NCI-H2107 treated with DMSO at 0.1 percent for 48 hours (cell line): Measurements from ENCODE around the gene ARFGEF3.
A peak's percentile ranks its signal among the peaks of the same experiment; 100 is the strongest.
"Not testable (repeated sequence)": the region's sequence is repeated elsewhere in the genome, so short reads cannot be mapped to it uniquely, and the experiment has no call there.

Source experiments
- DNase-seq: peaks from one replicate; lab custom pipeline; 2025; ENCODE audit not compliant: unreplicated experiment; lab: John Stamatoyannopoulos, UW

Gene ARFGEF3

GRCh38 chr6:138341176-138341575 is 179.4 kb downstream of the ARFGEF3 start:
- no peak for DNase-seq

GRCh38 chr6:138343112-138343511 is 181.4 kb downstream of the ARFGEF3 start:
- DNase-seq: no peak

GRCh38 chr6:138345565-138346285 is 184.0 kb downstream of the ARFGEF3 start:
- DNase-seq: no peak

GRCh38 chr6:138346302-138347195 is 184.8 kb downstream of the ARFGEF3 start:
- DNase-seq: no peak

- DNase-seq: no peak
Measured at GRCh38 chr6:138347864-138348263, 186.1 kb downstream of the ARFGEF3 start.

- DNase-seq: no peak
Measured at GRCh38 chr6:138349891-138350290, 188.2 kb downstream of the ARFGEF3 start.

GRCh38 chr6:138357928-138358327 is 196.2 kb downstream of the ARFGEF3 start:
- DNase-seq: no peak

GRCh38 chr6:138368684-138369083 is 206.9 kb downstream of the ARFGEF3 start:
- not testable (repeated sequence) for DNase-seq

GRCh38 chr6:138370631-138371451 is 209.1 kb downstream of the ARFGEF3 start:
- no peak for DNase-seq

- no peak for DNase-seq
Measured at GRCh38 chr6:138371452-138371711, 209.6 kb downstream of the ARFGEF3 start.

GRCh38 chr6:138371720-138372119 is 210.0 kb downstream of the ARFGEF3 start:
- no peak for DNase-seq

GRCh38 chr6:138372711-138373463 is 211.1 kb downstream of the ARFGEF3 start:
- no peak for DNase-seq

- DNase-seq: no peak
Measured at GRCh38 chr6:138374230-138374629, 212.5 kb downstream of the ARFGEF3 start.

GRCh38 chr6:138374815-138375214 is 213.1 kb downstream of the ARFGEF3 start:
- DNase-seq: no peak

GRCh38 chr6:138377042-138377441 is 215.3 kb downstream of the ARFGEF3 start:
- no peak for DNase-seq

- DNase-seq: peak; percentile 57
Measured at GRCh38 chr6:138377844-138378243, 216.1 kb downstream of the ARFGEF3 start, which contains the start of gene SMIM28. TSS of gene SMIM28 (plus strand) at chr6:138377905. CDS start at chr6:138378073, 168 bp downstream.

- DNase-seq: no peak
Measured at GRCh38 chr6:138378463-138378862, 216.7 kb downstream of the ARFGEF3 start.

- no peak for DNase-seq
Measured at GRCh38 chr6:138382498-138383265, 220.9 kb downstream of the ARFGEF3 start.

- no peak for DNase-seq
Measured at GRCh38 chr6:138383776-138384175, 222.0 kb downstream of the ARFGEF3 start.

GRCh38 chr6:138386897-138387296 is 225.2 kb downstream of the ARFGEF3 start:
- no peak for DNase-seq
